NOMO-1 (cell line): ENCODE data around the gene KRT7.
"Not testable (repeated sequence)": the region's sequence is repeated elsewhere in the genome, so short reads cannot be mapped to it uniquely, and the experiment has no call there.

ENCODE experiments used
- DNase-seq, 2 experiments: peaks; one replicate each; lab custom pipeline; 2025; ENCODE audit not compliant: unreplicated experiment in 2 of 2; lab: John Stamatoyannopoulos, UW

The KRT7 gene

GRCh38 chr12:52243259-52243855, 10.3 kb downstream of the KRT7 start:
- DNase-seq = no peak

DNA sequence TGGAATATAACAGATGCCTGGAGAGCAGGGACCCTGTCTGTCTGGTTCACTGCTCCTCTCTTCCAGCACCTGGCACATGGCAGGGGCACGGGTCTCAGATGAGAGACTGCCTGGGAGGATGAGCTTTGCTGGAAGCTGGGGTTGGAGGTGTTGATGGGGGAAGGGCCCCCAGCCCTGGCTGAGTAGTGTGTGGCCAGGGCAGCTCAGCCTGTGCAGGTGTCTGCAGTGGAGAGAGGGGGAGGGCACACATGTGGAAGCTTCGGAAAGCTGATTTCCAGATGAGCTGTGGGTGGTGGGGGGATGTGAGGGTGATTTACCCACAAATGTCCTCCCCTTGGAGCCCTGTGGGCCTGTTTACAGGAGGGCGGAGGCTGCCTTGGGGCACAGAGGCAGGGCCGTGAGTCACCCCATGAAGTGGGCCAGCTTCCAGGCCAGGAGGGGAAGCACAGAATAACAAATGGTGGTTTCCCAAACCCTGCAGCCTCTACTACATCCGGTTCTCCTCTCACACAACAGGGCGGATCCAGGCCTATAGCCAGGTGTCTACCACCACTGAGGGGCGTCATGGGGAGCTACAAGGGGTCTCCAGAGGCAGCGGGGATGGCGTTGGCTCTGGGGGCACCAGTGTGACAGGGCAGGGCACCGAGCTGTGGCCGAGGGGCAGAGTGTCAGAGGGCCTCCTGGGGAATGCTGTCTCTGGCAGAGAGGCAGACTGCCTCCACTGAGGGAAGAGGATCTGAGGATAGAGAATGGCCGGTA, 11.0 kb downstream of the KRT7 start:
- DNase-seq = peak; percentile 50 to 54

GRCh38 chr12:52244615-52244994, 11.6 kb downstream of the KRT7 start:
- no peak for DNase-seq

GRCh38 chr12:52245259-52245961, 12.4 kb downstream of the KRT7 start:
- no peak for DNase-seq

GRCh38 chr12:52245962-52246569, 13.0 kb downstream of the KRT7 start:
- no peak for DNase-seq

- DNase-seq = no peak
These were observed 13.9 kb downstream of the KRT7 start for GRCh38 chr12:52246720-52247621.

GRCh38 chr12:52247622-52248540, 14.8 kb downstream of the KRT7 start:
- DNase-seq = no peak

DNA sequence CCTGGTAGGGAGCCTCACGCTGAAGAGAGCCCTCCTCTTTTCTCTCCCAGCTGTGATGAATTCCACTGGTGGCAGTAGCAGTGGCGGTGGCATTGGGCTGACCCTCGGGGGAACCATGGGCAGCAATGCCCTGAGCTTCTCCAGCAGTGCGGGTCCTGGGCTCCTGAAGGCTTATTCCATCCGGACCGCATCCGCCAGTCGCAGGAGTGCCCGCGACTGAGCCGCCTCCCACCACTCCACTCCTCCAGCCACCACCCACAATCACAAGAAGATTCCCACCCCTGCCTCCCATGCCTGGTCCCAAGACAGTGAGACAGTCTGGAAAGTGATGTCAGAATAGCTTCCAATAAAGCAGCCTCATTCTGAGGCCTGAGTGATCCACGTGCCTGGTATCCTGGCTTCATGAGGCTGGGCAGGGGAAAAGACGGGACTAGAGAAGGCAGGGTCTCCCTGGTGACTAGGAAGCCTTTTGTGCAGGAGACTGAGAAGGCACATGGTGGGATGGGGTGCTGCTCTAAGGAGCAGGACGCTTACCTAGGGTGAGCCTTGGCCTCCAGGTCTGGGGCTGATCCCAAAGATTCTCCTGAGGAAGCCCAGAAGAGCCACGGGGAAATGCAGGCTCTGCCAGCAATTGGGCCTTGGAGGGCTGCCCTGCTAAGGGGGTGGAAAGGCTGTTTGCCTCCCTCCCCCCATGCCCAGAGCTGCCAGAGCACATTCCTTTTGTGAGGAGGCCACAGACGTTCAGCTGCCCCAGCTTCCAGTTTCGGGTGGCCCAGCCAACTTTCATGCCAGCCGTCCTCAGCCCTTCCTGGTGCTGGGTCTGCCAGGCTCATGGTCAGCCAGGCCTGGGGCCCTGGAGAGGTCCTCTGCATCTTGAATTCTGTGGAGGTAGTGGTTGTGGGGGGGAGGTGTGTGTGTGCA, 15.8 kb downstream of the KRT7 start:
- no peak for DNase-seq

GRCh38 chr12:52249511-52250047, 16.5 kb downstream of the KRT7 start:
- no peak for DNase-seq

GRCh38 chr12:52250048-52250990, 17.3 kb downstream of the KRT7 start:
- DNase-seq = no peak

- DNase-seq = no peak
These were observed 18.5 kb downstream of the KRT7 start for GRCh38 chr12:52251367-52252051.

DNA sequence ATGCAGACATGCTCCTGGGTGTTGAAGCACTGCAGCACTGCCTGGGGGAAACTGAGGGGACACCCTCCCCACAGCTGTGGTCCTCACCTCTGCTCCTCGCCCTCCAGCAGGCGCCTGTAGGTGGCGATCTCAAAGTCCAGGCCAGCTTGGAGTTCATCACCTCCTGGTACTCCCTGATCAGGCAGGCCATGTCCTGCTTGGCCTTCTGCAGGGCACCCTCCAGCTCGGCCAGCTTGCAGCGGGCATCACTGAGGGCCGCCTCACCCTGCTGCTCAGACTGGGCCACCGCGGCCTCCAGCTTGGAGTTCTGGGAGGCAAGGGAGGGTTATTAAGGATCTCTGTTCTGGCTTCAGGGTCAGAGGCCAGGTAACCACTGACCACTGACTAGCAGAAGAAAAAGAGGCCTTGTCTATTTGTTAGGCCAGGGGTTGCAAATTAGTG, 19.2 kb downstream of the KRT7 start:
- DNase-seq = not testable (repeated sequence)

DNA sequence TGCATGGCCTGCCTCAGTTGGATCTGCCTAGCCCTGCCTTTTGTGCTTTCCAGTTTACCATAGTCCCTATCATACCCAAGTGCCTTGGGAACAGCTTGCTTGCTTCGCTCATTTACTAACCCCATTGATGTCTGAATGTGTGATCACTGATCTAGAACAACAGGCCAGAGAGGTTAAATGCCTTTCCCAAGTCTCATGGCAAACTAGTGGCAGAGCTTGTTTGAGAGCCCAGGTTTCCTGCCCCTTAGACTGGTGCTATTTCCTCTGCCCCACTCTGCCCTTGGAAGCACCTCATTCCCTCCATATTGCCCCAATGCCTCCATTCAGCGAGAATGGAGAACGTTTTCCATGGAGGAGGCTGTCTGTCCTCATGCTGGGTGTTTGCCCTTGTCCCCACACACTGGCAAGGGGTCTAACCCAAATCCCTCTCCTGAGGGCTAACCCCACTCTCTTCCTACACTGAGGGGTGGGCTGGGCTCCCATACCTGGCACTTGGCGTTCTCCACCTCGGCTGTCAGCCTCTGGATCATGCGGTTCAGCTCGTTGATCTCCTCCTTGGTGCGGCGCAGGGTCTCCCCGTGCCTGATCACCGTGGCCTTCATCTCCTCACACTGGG, 19.8 kb downstream of the KRT7 start:
- no peak for DNase-seq

- no peak for DNase-seq
These were observed 20.5 kb downstream of the KRT7 start for GRCh38 chr12:52253391-52254179.
